A549 (cell line): ENCODE measurements around the gene LMBR1. TPM values are rescaled to one million over a fixed set of nuclear protein-coding genes. Genes with fewer than 3 reads are reported as not detected.

Experiments used
- ATAC-seq, 2 experiments: fragments of 200-7000 bp in 1 of 2; fragments of >200 bp in 1 of 2; cut with Nextera tagmentation in 1 of 2; cut with Tn5 transposase in 1 of 2; 3 replicates each; pipeline versions ENCODE4 v1.8.0 to v1.9.1; 2018 to 2020; ENCODE audit warnings: mild to moderate bottlenecking in 1 of 2, moderate library complexity in 1 of 2
- CTCF ChIA-PET: fragments of 300-600 bp; sonication (Branson Sonifier 250); formaldehyde crosslinking; extraction: SDS; loops from one replicate; lab custom pipeline; 2021; ENCODE audit warnings: antibody characterized with exemption, inconsistent platforms; lab: Yijun Ruan, JAX
- POLR2A ChIA-PET: fragments of 350-600 bp; formaldehyde crosslinking; extraction: SDS; loops from one replicate; lab custom pipeline; 2021; ENCODE audit warnings: antibody characterized with exemption, inconsistent platforms; lab: Yijun Ruan, JAX
- DNase-seq, 2 experiments: peaks; one replicate each; pipeline versions ENCODE4 v3.0.0 to v3.0.0-alpha.2; 2011 to 2016; ENCODE audit warnings: low read depth in 1 of 2, low spot score in 1 of 2
- FAIRE-seq: peaks from 2 replicates; lab custom pipeline; 2011; peaks lifted over from hg19 to GRCh38; lab: Jason Lieb, UNC
- H3K27ac ChIP-seq, 2 experiments: fragments of >200 bp; sonication (Bioruptor Twin); formaldehyde crosslinking; 3 replicates each; pipeline ENCODE4 v1.5.1; 2016 to 2017
- H3K4me1 ChIP-seq: fragments of >200 bp; sonication (Bioruptor Twin); formaldehyde crosslinking; 3 replicates; pipeline ENCODE4 v1.6.1; 2016
- H3K4me2 ChIP-seq: fragments of >200 bp; sonication (Bioruptor Twin); formaldehyde crosslinking; 3 replicates; pipeline ENCODE4 v1.6.1; 2016
- H3K4me3 ChIP-seq: fragments of >200 bp; sonication (Bioruptor Twin); formaldehyde crosslinking; 3 replicates; pipeline ENCODE4 v1.5.1; 2016
- H3K9me3 ChIP-seq: fragments of >200 bp; sonication (Bioruptor Twin); formaldehyde crosslinking; 3 replicates; pipeline ENCODE4 v1.6.1; 2016
- BCL3 ChIP-seq: fragments of >200 bp; sonication (Bioruptor Twin); formaldehyde crosslinking; IDR thresholded peaks from 3 replicates; pipeline ENCODE4 v1.6.1; 2016
- CTCF ChIP-seq: fragments of >200 bp; sonication (Bioruptor Twin); formaldehyde crosslinking; IDR thresholded peaks from 3 replicates; pipeline ENCODE4 v1.5.1; 2016
- E2F6 ChIP-seq: IDR thresholded peaks from 2 replicates; pipeline ENCODE4 v1.6.1; 2012; ENCODE audit warnings: low read depth, borderline replicate concordance
- ELK1 ChIP-seq: fragments of 150-350 bp; IDR thresholded peaks from 2 replicates; pipeline ENCODE4 v1.6.1; 2014; ENCODE audit warnings: low read depth, mild to moderate bottlenecking, low read length
- FOSB ChIP-seq: fragments of 250-450 bp; sonication (Bioruptor Pico); IDR thresholded peaks from 2 replicates; pipeline ENCODE4 v1.5.0; 2020; ENCODE audit warnings: mild to moderate bottlenecking, moderate library complexity
- FOSL2 ChIP-seq, 2 experiments: fragments of 450-650 bp in 1 of 2; fragments of >200 bp in 1 of 2; sonication (Bioruptor Twin) in 1 of 2; formaldehyde crosslinking; IDR thresholded peaks; 2 replicates each; pipeline versions ENCODE4 v1.5.0 to v1.6.1; 2016 to 2020; ENCODE audit warnings: mild to moderate bottlenecking in 1 of 2, moderate library complexity in 1 of 2
- HMGXB4 ChIP-seq: fragments of 250-450 bp; sonication (Bioruptor Pico); IDR thresholded peaks from 2 replicates; pipeline ENCODE4 v1.5.0; 2021; ENCODE audit warnings: mild to moderate bottlenecking, moderate library complexity, borderline replicate concordance
- JUNB ChIP-seq: fragments of >200 bp; sonication (Bioruptor Twin); formaldehyde crosslinking; IDR thresholded peaks from 2 replicates; pipeline ENCODE4 v1.6.1; 2016
- MAFK ChIP-seq: fragments of 450-650 bp; IDR thresholded peaks from 2 replicates; pipeline ENCODE4 v1.6.1; 2014; ENCODE audit not compliant: partially characterized antibody
- MAZ ChIP-seq: fragments of 150-350 bp; IDR thresholded peaks from 2 replicates; pipeline ENCODE4 v1.6.1; 2014; ENCODE audit warnings: antibody characterized with exemption, low read depth, low read length, borderline replicate concordance
- MYC ChIP-seq: IDR thresholded peaks from 2 replicates; pipeline ENCODE4 v1.6.1; 2012; ENCODE audit warnings: mild to moderate bottlenecking, inconsistent platforms, low read length, improper control_type of control experiment, borderline replicate concordance
- NFE2L2 ChIP-seq: fragments of 150-350 bp; conservative IDR thresholded peaks from 2 replicates; pipeline ENCODE4 v1.6.1; 2014; ENCODE audit warnings: low read length
- RFX5 ChIP-seq: fragments of 450-650 bp; IDR thresholded peaks from 2 replicates; pipeline ENCODE4 v1.7.1; 2014; ENCODE audit warnings: antibody characterized with exemption, mild to moderate bottlenecking, moderate library complexity
- SREBF2 ChIP-seq: fragments of 450-650 bp; IDR thresholded peaks from 2 replicates; pipeline ENCODE4 v1.6.1; 2014; ENCODE audit warnings: mild to moderate bottlenecking, moderate library complexity
- ZC3H11A ChIP-seq: fragments of 450-650 bp; IDR thresholded peaks from 2 replicates; pipeline ENCODE4 v1.6.1; 2014; ENCODE audit warnings: antibody characterized with exemption, mild to moderate bottlenecking
- ZSCAN20 ChIP-seq: fragments of 250-450 bp; sonication (Bioruptor Pico); IDR thresholded peaks from 2 replicates; pipeline ENCODE4 v1.8.0; 2022; ENCODE audit warnings: mild to moderate bottlenecking, moderate library complexity
- WGBS: methylation state at CpG from one replicate; pipeline ENCODE4 v1.1.6; 2017; ENCODE audit errors: missing lambda C conversion rate; 5-methylcytosine and 5-hydroxymethylcytosine counted together
- polyA plus RNA-seq, 4 experiments: library from polyadenylated mRNA; depleted of rRNA in 3 of 4; stranded (reverse); fragments of >200 nt; fragmentation: RNase III in 1 of 4; extraction: RNeasy Plus Mini Kit Qiagen cat#74134 plus additional on column Dnase treatment in 1 of 4; gene quantifications; 2 replicates in 3 of 4; 3 replicates in 1 of 4; pipeline ENCODE4 v1.2.3, GENCODE V29; 2011 to 2017

Gene LMBR1
- polyA plus RNA-seq, 2 of the 4 experiments (the other 2 are of a cell fraction), result 33.2 to 42.3 TPM

GRCh38 chr7:156666368-156667109 lies 226.4 kb downstream of the LMBR1 start:
- Histone ChIP-seq H3K27ac (no peak overlapping the region), H3K9me3 (no peaks in the 10 kb centered on the region), H3K4me2 (no peak overlapping the region), H3K4me3 (no peak overlapping the region), H3K4me1 (no peaks in the 10 kb centered on the region)
- TF ChIP-seq ELK1 (no peak), HMGXB4 (CRISPR knock-in tag) (no peak), MAFK (no peak), FOSL2 (IDR thresholded peaks at IDR 0.05) (no peak), FOSL2 (CRISPR knock-in tag; IDR thresholded peaks at IDR 0.05) (no peak), E2F6 (no peak), FOSB (CRISPR knock-in tag) (no peak)
- WGBS, result 79% methylated on average over 8 of the region's 8 CpGs
- ChIA-PET CTCF (interaction anchor here (1.2 kb wide), 1 partner anchor 100 kb away, joined by 3 read pairs; no protein-coding TSS in a partner anchor), POLR2A (no interaction called here)
- DNase-seq (no peak), FAIRE-seq (no peak), ATAC-seq (no peak)

GRCh38 chr7:156665101-156665500 lies 227.9 kb downstream of the LMBR1 start:
- H3K27ac ChIP-seq, result no peak overlapping the region
- FAIRE-seq (no peak), ATAC-seq (no peak), DNase-seq (no peak)
- POLR2A ChIA-PET, result no interaction called here
- TF ChIP-seq SREBF2 (no peak), ZC3H11A (no peak), JUNB (no peak), CTCF (no peak), BCL3 (no peak), MAZ (no peak), MYC (no peak), RFX5 (no peak), NFE2L2 (no peak), ZSCAN20 (no peak)
- H3K9me3 ChIP-seq, result no peaks in the 10 kb centered on the region
- 90% methylated on average over 4 of the region's 4 CpGs for WGBS
- no peak overlapping the region for H3K4me3 ChIP-seq
- H3K4me2 ChIP-seq, result no peak overlapping the region
- no peaks in the 10 kb centered on the region for H3K4me1 ChIP-seq
- CTCF ChIA-PET, result no interaction called here
